HG03064 (cell line): ENCODE results near the gene FGD4.

ENCODE experiments used
- ATAC-seq: cut with Tn5 transposase; IDR thresholded peaks from one replicate; pipeline ENCODE4 v1.9.1; 2021; ENCODE audit warnings: low read depth; ENCODE audit not compliant: unreplicated experiment

The FGD4 gene

DNA sequence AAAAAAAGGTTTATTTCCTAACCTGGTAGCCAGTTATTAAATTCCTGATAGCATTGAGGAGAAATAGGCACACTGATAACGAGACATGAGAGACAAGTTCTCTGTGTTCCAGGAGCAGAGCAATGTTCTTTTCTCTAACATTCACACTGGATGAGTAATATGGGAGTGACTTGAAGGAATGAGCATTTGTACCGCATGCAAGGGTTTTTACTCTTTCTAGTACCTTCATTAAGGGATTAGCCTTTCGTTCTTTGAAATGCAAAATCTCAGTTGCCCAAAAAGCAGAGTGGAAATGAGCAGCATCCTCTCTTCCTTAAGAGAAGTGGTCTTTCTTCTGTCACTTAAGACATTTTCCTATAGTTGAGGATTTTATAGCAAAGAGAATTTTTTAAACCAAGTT, 54.7 kb downstream of the FGD4 start:
- no peak for ATAC-seq

DNA sequence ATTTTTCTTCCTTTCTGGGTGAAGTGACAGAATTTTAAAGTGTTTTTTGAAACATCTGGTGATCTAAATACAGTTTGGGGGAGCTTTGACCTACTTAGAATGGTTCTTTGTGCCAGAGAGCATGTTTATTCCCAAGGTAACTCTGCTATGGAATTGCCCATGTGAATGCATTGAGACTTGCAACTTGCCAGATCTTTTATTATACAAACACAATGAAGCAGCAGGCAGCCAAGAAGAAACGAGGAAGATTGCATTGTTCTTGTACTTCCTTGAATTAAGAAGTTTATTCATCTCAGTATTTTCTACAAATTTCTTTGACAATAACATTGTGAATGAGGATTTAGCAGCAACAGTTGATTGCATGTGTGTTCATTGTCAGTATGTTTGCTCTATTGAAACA, 55.5 kb downstream of the FGD4 start:
- ATAC-seq = no peak

DNA sequence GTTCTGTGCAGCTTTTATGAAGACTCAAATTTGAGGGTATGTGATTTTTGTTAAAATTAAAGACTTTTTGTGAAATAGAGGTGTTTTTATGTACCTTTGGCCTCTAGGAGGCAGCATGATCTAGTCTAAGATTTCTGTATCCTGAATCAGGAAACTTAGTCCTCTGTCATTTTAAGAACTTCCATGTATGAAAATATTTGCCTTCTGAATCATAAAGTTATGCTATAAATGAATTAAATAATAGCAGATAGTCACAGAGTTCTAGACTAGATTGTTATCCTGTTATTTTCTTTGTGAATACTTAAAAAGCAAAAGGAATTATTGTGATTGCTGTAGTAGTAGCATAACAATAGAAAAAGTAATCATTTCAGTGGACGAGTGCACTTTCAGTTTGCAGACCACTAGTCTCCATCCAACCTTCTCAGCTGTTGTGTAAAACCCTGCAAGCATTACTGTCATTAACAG, 56.3 kb downstream of the FGD4 start:
- ATAC-seq = no peak

DNA sequence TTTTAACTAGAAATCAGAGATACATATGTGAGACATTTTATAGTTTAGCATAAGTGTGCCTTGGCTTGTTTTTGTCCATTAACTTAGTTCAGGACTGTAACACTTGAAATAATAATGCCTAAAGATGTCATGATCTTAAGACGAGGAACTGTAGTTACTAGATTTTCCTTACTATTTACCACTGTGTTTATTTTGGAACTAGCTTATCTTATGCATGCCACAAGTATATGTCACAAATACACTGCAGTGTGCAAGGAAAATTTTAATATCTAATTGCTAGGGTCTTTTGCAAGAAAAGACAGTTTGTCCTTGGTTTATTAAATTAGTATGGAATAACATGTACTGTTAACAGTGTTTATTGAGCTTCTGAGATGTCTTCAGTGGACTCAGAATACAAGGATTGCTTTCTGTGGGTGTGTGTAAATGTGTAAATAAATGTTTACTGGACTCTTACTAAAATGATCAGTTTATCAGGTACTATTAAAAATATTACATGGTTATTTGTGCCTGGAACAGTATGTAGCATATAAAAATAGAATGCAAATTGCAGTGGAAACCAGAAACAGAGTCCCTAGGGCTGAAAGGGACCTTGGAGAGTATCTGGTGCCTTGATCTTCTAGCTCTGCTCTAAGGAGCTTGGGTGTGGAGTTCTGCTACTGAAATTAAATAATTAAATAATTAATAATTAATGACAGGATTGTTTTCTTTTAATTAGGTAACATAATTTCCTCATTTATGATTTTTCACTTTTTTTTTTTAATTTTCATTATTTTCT, 58.1 kb downstream of the FGD4 start:
- ATAC-seq = no peak

DNA sequence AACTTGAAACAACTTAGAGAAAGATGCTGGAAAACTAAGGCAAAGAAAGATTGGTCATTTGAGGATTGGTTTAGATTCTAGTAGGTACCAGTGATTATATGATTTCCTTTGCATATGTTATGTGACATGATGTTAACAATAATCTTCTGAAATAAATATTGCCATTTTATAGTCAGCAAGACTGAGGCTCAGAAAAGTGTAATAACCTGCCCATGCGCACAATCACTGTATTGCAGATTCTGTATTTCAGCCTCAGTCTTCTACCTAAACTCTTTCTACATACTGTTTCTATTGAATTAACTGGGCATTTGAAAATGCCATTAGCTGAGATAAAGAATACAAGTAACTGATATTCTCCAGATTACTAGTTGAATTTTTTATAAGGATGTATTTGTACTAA, 61.3 kb downstream of the FGD4 start:
- ATAC-seq = no peak

DNA sequence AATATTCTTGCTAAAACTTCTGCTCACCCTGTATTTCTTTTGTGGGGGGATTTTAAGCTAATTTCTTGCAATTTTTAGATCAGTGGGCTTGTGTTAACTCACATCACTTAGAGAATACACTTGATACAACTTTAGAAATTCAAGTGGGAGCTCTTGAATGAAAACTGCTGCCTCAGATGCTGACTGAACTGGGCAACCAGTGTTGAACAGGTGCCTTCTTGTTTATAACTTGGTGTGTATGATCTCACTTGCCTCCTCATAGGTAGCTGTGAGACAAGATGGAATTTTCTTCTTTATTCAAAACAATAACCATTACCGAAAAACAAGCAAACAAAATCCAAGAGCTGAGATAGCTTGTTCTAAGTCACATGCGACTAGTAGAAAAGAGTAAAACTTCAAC, 63.5 kb downstream of the FGD4 start:
- ATAC-seq = no peak

DNA sequence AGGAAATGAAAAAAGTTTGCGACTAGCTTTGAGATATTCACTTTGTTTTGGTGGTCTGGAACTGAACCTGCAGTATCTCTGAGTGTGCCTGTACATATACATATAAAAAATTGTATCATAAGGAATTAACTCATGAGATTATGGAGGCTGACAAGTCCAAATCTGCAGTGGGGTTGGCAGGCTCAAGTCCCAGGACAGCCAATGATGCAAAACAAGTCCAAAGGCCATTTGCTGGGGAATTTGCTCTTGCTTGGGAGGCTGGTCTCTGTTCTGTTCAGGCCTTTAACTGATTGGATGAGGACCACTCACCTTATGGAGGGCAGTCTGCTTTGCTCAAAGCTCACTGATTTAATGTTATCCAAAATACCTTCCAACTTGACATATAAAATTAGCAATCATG, 66.8 kb downstream of the FGD4 start:
- ATAC-seq = no peak

DNA sequence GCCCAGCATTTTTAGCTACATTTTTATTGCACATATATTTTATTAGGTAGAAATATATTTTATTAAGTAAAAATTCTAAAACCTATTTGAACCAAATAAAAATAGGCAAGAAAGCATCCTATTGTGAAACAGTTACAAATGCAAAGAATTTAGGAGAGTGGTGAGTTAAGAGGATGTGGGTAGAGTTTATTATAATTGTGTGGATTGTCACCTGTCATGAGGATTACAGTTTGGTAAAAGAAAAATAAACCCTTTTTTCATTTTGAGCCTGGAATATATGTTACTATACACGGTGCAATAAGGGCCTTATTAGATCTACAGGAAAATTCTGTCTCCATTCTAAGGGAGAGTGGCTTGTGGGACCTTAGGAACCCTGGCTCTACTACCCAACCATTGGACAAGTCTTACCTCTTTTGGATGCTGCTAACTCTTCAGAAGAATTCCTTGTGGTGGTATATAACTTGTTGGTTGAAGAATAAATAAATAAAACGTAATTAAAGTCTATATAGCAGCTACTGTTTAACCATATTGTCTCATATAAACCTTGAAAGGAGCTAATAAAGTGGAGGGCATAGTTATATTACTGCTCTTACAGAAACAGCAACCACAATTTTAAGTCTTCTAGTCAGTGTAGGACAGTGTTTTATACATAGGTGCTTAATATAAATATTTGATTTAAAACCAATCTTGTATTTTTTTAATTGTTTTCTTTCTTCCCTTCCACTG, 67.8 kb downstream of the FGD4 start:
- no peak for ATAC-seq

DNA sequence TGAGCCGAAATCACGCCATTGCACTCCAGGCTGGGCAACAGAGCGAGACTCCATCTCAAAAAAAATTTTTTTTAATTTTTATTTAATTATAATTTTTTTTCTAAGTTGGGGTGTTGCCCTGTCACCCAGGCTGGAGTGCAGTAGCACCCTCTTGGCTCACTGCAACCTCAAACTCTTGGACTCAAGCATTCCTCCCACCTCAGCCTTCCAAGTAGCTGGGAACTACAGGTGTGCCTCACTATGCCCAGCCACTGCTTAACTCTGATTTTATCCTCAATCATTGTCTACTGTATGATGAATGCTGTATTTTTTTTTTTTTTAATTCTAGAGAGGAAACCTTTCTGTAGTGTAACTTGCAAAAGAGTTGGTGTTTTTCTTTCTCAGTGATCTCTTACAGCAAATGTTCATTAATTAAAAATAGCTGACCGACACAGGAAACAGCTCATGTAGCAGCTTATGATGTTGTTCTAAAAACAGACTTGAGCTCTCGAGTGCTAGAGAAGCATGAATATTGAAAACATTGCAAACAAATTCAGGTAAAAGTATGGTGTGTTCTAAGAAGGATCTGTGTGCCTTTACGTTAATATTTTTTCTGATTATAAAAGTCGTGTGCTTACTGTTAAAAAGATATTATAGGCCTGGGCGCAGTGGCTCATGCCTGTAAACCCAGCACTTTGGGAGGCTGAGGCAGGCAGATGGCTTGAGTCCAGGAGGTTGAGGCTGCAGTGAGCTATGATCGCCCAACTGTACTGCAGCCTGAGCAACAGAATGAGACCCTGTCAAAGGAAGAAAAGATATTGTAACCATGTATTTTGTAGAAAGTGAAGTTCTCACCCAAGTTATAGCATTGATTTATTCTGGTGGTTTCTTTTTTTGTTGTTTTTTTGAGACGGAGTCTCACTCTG, 68.9 kb downstream of the FGD4 start:
- no peak for ATAC-seq

DNA sequence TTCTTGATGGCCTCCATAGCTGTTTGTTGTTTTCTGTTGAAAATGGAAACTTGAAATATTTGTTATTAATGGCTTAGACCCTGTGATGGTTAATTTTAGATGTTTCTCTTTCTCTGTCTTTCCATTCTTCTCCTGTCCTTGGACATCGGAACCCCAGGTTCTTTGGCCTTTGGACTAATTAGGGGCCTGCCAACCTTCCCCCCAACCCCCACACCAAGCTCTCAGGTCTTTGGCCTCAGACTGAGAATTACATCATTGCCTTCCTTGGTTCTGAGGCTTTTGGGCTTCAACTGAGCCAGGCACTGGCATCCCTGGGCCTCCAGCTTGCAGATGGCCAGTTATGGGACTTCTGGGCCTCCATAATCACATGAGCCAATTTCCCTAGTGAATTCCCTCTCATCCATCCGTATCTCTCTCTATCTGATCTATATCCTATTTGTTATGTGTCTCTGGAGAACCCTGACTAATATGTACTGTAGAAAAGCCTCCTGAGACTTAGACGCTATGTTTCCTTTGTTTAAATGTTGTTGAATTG, 71.6 kb downstream of the FGD4 start:
- ATAC-seq = no peak

DNA sequence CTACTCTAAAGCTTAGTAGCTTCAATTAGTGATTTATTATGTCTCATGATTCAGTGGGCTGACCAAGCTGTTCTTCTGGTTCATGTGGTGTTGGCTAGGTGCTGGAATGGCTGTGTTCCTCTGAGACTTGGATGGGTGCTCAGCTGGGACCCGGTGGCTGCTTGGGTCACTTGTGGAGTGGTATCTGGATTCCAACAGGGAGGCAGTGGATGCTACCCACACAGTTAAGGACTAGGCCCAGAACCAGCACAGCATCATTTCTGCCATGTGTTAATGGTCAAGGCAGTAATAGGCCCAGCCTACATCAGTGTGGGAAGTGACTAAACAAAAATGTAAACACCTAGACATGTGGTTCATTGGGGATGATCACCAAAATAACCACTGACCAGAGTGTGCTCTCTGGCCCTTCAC, 72.2 kb downstream of the FGD4 start:
- ATAC-seq = no peak

DNA sequence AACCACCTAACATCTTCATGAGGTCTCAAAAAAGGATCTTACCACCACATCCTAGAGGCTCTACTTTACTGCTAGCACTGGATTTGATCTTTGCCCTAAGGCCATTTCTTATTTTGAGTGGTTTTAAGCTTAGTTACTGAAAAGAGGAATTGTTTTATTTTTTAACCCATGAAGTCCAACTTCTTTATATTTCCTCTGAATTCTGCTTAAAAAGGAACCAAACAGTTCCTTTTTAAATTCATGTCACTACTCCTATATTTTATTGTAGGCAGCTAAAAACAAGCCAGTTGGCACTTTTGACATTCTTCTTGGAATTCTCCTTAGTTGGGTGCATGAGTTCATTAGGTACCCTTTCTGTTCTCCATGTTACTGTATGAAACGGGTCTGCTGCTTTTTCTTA, 76.4 kb downstream of the FGD4 start:
- ATAC-seq = no peak

DNA sequence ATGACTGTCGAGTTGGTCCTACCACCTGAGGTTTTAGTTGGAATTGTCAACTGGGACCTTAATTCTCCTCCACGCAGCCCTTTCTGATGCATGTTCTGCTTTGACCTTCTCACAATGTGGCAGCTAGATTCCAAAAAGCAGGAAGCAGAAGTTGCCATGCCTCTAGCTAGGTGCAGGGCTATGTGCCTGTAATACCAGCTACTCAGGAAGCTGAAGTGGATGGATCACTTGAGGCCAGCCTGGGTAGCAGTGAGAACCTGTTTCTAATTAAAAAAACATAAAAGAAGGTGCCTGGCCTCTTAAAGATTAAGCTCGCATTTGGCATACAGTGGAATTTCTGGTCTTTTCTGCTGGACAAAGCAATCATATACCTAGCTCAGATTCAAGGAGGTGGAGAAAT, 77.1 kb downstream of the FGD4 start:
- ATAC-seq = no peak

DNA sequence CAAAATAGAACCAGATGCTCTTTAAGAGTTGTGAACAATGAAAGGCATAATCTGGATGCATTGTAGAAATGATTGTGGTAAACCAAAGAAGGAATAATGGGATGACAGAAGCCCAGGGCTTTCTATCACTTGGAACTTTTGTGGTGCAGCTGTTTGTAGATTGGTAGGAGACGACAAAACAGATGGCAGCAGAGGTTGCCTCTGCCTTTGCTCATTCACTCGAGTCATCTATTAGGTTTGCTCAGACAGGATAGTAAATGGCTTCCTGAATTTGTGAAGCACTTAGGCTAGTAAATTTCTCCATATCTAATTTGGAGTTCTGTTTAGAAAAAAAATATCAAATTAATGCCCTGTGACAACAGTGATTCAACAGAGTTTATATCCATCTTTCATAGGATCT, 78.4 kb downstream of the FGD4 start:
- no peak for ATAC-seq

DNA sequence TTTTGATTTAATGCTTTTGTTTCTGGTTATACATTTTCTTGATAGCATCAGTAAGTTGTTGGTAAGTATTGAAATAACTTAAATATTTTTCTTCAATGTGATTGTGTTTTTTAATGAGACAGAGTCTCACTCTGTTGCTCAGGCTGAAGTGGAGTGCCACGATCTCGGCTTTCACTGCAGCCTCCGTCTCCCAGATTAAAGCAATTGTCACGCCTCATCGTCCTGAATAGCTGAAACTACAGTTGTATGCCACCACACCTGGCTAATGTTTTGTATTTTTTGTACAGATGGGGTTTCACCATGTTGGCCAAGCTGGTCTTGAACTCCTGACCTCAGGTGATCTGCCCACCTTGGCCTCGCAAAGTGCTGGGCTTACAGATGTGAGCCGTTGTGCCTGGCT, 78.8 kb downstream of the FGD4 start:
- no peak for ATAC-seq

DNA sequence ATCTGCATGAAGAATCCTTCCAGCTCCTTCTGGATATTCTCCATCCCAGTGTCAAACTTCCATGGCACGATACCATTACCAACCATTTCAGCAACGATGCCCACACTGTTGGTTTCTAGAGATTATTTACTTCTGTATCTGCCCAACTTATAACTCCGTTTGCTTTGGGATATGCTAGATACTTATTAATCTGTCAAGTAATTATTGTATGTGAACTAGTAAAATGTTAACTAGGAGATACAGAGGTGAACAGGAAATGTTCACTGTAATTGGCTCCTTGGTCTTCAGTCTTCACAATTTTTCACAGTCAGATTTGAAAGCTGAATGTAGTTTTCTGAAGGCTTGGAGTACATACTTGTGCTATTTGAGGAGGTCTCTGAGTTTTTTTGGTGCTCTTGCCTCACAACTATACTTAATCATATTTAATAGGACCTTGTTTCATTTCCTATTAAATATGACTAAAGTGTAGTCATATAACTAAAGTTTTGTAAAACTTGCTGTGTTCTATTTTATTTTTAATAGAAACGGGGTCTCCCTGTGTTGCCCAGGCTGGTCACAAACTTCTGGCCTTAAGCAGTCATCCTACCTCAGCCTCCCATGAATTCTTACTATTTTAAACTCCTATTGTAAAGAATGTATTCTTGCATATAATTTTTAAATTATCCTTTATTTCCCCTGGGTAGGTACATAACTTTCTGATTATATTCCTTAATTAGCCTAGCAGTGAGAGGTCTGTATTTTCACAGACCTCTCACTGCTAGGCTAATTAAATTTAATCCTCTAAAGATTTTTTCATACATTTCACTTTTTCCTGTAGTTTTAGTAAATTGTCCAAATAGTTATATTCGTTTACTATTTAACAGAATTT, 79.7 kb downstream of the FGD4 start:
- no peak for ATAC-seq

DNA sequence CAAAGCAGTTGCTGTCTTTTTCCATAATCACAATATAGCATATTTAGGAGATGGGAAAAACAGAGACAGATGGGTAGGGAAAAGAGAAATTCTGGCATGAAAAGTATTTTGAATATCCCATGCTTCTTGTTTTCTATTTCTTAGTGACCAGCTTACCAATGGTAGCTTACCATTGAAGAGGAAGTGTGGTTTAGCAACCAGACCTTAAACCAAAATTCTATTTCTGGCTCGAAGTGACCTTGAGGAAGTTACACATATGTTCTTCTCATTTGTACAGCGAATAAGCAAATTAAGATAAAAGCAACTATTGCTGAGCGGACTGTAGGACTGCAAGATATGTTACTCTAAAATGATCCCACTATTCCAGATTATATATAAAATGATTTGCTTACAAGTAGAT, 82.9 kb downstream of the FGD4 start:
- no peak for ATAC-seq

DNA sequence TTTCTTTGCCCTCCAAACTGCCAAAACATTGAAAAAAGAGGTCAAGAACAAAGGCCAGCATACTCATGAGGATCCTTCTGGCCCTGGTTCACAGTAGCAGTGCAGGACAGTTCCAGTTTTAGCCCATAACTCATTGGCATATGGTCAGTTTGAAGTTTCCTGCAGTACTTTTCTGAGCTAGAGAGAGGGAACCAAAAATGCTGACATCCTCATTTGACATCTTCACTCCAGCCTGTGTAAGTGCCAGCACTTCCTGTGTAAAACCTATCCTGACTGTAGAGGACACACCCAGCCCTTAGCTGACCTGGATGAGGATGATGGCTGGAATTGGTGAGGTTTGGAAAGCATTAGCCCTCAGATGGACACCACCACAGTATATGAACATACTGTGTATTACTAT, 84.1 kb downstream of the FGD4 start:
- ATAC-seq = no peak

DNA sequence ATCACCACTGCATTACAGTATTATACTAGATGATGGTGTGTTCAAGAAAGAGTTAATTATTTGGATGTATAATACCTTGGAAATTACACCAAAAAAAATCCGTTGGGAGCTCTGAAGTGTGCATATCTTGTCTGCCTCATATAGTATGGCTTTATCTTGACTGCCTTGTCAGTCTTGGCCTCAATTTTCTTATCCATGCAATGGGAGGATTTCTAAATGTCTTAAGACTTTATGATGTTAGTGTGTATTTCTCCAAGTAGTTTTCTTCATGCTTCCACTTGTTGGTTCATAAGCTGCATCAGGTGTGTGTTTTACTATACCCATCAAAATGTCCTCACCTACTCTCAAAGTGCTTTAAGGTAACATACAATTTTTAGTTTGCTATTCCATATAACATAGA, 84.6 kb downstream of the FGD4 start:
- no peak for ATAC-seq

DNA sequence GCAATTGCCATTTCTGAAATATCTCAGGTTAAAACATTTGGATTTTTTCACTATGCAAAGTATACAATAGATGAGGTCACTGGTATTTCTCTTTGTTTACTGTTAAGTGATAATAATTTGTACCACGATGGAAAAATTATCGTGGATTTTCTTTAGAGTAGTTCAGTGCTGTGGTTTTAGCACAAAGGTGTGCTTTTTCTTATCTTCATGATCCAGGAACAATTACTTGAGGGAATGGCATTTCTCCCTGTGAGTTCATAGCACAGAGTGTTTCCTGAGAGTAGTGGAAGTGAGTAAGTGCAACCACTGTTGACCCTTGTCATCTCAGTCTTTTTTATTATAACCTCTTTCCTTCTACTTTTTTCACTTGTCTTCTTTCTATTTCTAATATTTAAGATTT, 86.8 kb downstream of the FGD4 start:
- no peak for ATAC-seq
